HG03280 (cell line): ENCODE measurements around the gene PLA2G2E.
"Not testable (repeated sequence)": the region's sequence is repeated elsewhere in the genome, so short reads cannot be mapped to it uniquely, and the experiment has no call there.

Experiments used
- ATAC-seq: cut with Tn5 transposase; IDR thresholded peaks from one replicate; pipeline ENCODE4 v1.9.1; 2021; ENCODE audit warnings: mild to moderate bottlenecking, moderate library complexity; ENCODE audit not compliant: unreplicated experiment

The PLA2G2E gene

GRCh38 chr1:19934336-19934735, 10.9 kb upstream of the PLA2G2E start:
- ATAC-seq: no peak

GRCh38 chr1:19932866-19933265, 9.4 kb upstream of the PLA2G2E start:
- ATAC-seq: no peak

- ATAC-seq: not testable (repeated sequence)
Observed at GRCh38 chr1:19927130-19927421, 3.7 kb upstream of the PLA2G2E start.

GRCh38 chr1:19926296-19927129, 3.1 kb upstream of the PLA2G2E start:
- ATAC-seq: no peak

GRCh38 chr1:19925342-19926070, 2.1 kb upstream of the PLA2G2E start:
- ATAC-seq: no peak

GRCh38 chr1:19923953-19924346, 533 bp upstream of the PLA2G2E start:
- no peak for ATAC-seq

GRCh38 chr1:19922015-19922688, 1.3 kb downstream of the PLA2G2E start:
- no peak for ATAC-seq

- ATAC-seq: no peak
Observed at GRCh38 chr1:19921310-19921709, 2.1 kb downstream of the PLA2G2E start.

GRCh38 chr1:19920132-19920710, 3.2 kb downstream of the PLA2G2E start:
- no peak for ATAC-seq

- no peak for ATAC-seq
Observed at GRCh38 chr1:19918057-19918456, 5.4 kb downstream of the PLA2G2E start.

GRCh38 chr1:19910650-19911049, 12.8 kb downstream of the PLA2G2E start:
- no peak for ATAC-seq

GRCh38 chr1:19909971-19910370, 13.4 kb downstream of the PLA2G2E start:
- ATAC-seq: no peak

GRCh38 chr1:19909392-19909791, 14.0 kb downstream of the PLA2G2E start:
- no peak for ATAC-seq

GRCh38 chr1:19907456-19907855, 16.0 kb downstream of the PLA2G2E start:
- ATAC-seq: no peak

- no peak for ATAC-seq
Observed at GRCh38 chr1:19903621-19904020, 19.8 kb downstream of the PLA2G2E start.

GRCh38 chr1:19901653-19902052, 21.8 kb downstream of the PLA2G2E start:
- ATAC-seq: no peak

GRCh38 chr1:19894218-19894617, 29.2 kb downstream of the PLA2G2E start:
- no peak for ATAC-seq

GRCh38 chr1:19893687-19894086, 29.7 kb downstream of the PLA2G2E start:
- ATAC-seq: no peak

- ATAC-seq: no peak
Observed at GRCh38 chr1:19892628-19893168, 30.7 kb downstream of the PLA2G2E start.

GRCh38 chr1:19892129-19892528, 31.3 kb downstream of the PLA2G2E start:
- no peak for ATAC-seq

GRCh38 chr1:19889656-19890055, 33.8 kb downstream of the PLA2G2E start:
- ATAC-seq: no peak
